Endothelial cell of umbilical vein (primary cell): ENCODE measurements around the gene HSD17B8. TPM values are rescaled to one million over a fixed set of nuclear protein-coding genes. Genes with fewer than 3 reads are reported as not detected.

Source experiments
- BruUV-seq: library from RNA; stranded (reverse); fragments of 400-500 nt; replicated peaks from 2 replicates; lab custom pipeline; 2021; lab: Mats Ljungman, UMichigan
- CTCF ChIA-PET: fragments of 300-600, 350-600 bp; sonication (Branson Sonifier 250); formaldehyde crosslinking; loops from one replicate; lab custom pipeline; 2021; ENCODE audit warnings: antibody characterized with exemption, inconsistent platforms; lab: Charles Lee
- POLR2A ChIA-PET: fragments of 300-600, 350-600 bp; sonication (Branson Sonifier 250); formaldehyde crosslinking; loops from one replicate; lab custom pipeline; 2021; ENCODE audit warnings: antibody characterized with exemption, inconsistent platforms; lab: Charles Lee
- DNase-seq: peaks from one replicate; pipeline ENCODE4 v3.0.0-alpha.2; 2011; ENCODE audit warnings: low read depth, low spot score
- FAIRE-seq: peaks from 2 replicates; lab custom pipeline; 2011; peaks lifted over from hg19 to GRCh38; lab: Jason Lieb, UNC
- H2AFZ ChIP-seq: 2 replicates; pipeline ENCODE4 v1.6.0; 2012; ENCODE audit warnings: low read depth, low read length, control low read depth, inconsistent platforms
- H3K27ac ChIP-seq: 2 replicates; pipeline ENCODE4 v1.5.1; 2011; ENCODE audit warnings: low read depth, mild to moderate bottlenecking, control low read depth, low read length, moderate library complexity; ENCODE audit not compliant: insufficient read depth
- H3K27me3 ChIP-seq, 2 experiments: 2 replicates each; pipeline versions ENCODE4 v1.6.0 to v1.6.1; 2011; ENCODE audit warnings: low read length in 2 of 2, mixed read lengths in 1 of 2; ENCODE audit not compliant: control insufficient read depth in 2 of 2, insufficient read depth in 2 of 2
- H3K36me3 ChIP-seq, 2 experiments: 2 replicates in 1 of 2; 3 replicates in 1 of 2; pipeline ENCODE4 v1.5.1; 2011; ENCODE audit warnings: low read length in 2 of 2, mild to moderate bottlenecking in 1 of 2, moderate library complexity in 1 of 2; ENCODE audit not compliant: control insufficient read depth in 2 of 2, insufficient read depth in 2 of 2; ENCODE audit errors: extremely low read depth in 1 of 2
- H3K4me1 ChIP-seq: 3 replicates; pipeline ENCODE4 v1.5.1; 2011; ENCODE audit warnings: mild to moderate bottlenecking, low read length; ENCODE audit not compliant: control insufficient read depth, insufficient read depth; ENCODE audit errors: extremely low read depth
- H3K4me2 ChIP-seq: 2 replicates; pipeline ENCODE4 v1.6.1; 2011; ENCODE audit warnings: low read length, control low read depth, mixed read lengths; ENCODE audit not compliant: insufficient read depth
- H3K4me3 ChIP-seq, 3 experiments: fragments of 200-600 bp in 1 of 3; sonication (generic), shearing (Covaris generic) in 1 of 3; replicated peaks in 1 of 3; 2 replicates each; pipeline ENCODE4 v1.5.1; 2011 to 2016; ENCODE audit warnings: control low read depth in 3 of 3, low read length in 3 of 3, mild to moderate bottlenecking in 2 of 3, inconsistent platforms in 1 of 3, low read depth in 1 of 3, moderate library complexity in 1 of 3; ENCODE audit not compliant: insufficient read depth in 1 of 3
- H3K79me2 ChIP-seq: 2 replicates; pipeline ENCODE4 v1.6.0; 2012; ENCODE audit warnings: low read length, inconsistent platforms; ENCODE audit not compliant: control insufficient read depth, insufficient read depth
- H3K9ac ChIP-seq: replicated peaks from 2 replicates; pipeline ENCODE3; 2011; ENCODE audit warnings: low read length, control low read depth; ENCODE audit not compliant: insufficient read depth; ENCODE audit errors: extremely low read depth
- H3K9me1 ChIP-seq: replicated peaks from 3 replicates; pipeline ENCODE4 v1.6.0; 2011; ENCODE audit warnings: mild to moderate bottlenecking, low read length; ENCODE audit not compliant: control insufficient read depth, insufficient read depth; ENCODE audit errors: extremely low read depth
- H3K9me3 ChIP-seq: replicated peaks from 2 replicates; pipeline ENCODE4 v1.5.1; 2012; ENCODE audit warnings: low read length, inconsistent platforms; ENCODE audit not compliant: control insufficient read depth, insufficient read depth
- H4K20me1 ChIP-seq: replicated peaks from 2 replicates; pipeline ENCODE3; 2011; ENCODE audit warnings: mild to moderate bottlenecking, low read length; ENCODE audit not compliant: control insufficient read depth, insufficient read depth; ENCODE audit errors: extremely low read depth
- FOS ChIP-seq: IDR thresholded peaks from 2 replicates; pipeline ENCODE4 v1.6.1; 2011; ENCODE audit warnings: mild to moderate bottlenecking, low read length, moderate library complexity, borderline replicate concordance; ENCODE audit not compliant: insufficient read depth
- POLR2A ChIP-seq: IDR thresholded peaks from 2 replicates; pipeline ENCODE4 v1.6.1; 2012; ENCODE audit warnings: low read depth, mild to moderate bottlenecking, control low read depth, low read length
- POLR2AphosphoS5 ChIP-seq: IDR thresholded peaks from 2 replicates; pipeline ENCODE4 v1.6.1; 2012; ENCODE audit warnings: low read depth, mild to moderate bottlenecking, control low read depth, low read length, moderate library complexity; ENCODE audit not compliant: insufficient read depth
- dilution Hi-C: fragments of 300-500 bp; cut with MboI; formaldehyde crosslinking; loops from one replicate; pipeline ENCODE4 v1.15.0; 2019; ENCODE audit warnings: low sequenced_read_pairs; ENCODE audit not compliant: extremely low pct_ligation_motif_present
- intact Hi-C: fragments of 100-400 bp; cut with micrococcal nuclease; formaldehyde crosslinking; loops from one replicate; pipeline ENCODE4 v1.10.0; 2022
- polyA plus RNA-seq, 4 experiments: library from polyadenylated mRNA; depleted of rRNA in 3 of 4; stranded (reverse) in 3 of 4; unstranded in 1 of 4; fragments of >200 nt; gene quantifications; 2 replicates each; pipeline versions ENCODE4 v1.2.1 to v1.2.3, GENCODE V29; 2011 to 2012; ENCODE audit warnings: missing spikeins in 1 of 4
- total RNA-seq: library from RNA; stranded (reverse); gene quantifications from 2 replicates; pipeline ENCODE4 v1.2.3, GENCODE V29; 2021
- TF ChIP-seq, protein P1 (sequence below), 2 donors: IDR thresholded peaks; 1 replicate in 1 of 2; 2 replicates in 1 of 2; pipeline ENCODE4 v1.5.1; 2011; ENCODE audit warnings: low read length in 2 of 2, mild to moderate bottlenecking in 2 of 2, moderate library complexity in 2 of 2, control low read depth in 1 of 2, inconsistent platforms in 1 of 2, low read depth in 1 of 2; ENCODE audit not compliant: insufficient read depth in 1 of 2; ENCODE audit errors: extremely low read depth in 1 of 2

Gene HSD17B8
- total and polyA plus RNA-seq, 2 donors (not counting 3 experiments of a cell fraction or from before 2014, with no cell fraction given) = 4.0 to 8.2 TPM

DNA sequence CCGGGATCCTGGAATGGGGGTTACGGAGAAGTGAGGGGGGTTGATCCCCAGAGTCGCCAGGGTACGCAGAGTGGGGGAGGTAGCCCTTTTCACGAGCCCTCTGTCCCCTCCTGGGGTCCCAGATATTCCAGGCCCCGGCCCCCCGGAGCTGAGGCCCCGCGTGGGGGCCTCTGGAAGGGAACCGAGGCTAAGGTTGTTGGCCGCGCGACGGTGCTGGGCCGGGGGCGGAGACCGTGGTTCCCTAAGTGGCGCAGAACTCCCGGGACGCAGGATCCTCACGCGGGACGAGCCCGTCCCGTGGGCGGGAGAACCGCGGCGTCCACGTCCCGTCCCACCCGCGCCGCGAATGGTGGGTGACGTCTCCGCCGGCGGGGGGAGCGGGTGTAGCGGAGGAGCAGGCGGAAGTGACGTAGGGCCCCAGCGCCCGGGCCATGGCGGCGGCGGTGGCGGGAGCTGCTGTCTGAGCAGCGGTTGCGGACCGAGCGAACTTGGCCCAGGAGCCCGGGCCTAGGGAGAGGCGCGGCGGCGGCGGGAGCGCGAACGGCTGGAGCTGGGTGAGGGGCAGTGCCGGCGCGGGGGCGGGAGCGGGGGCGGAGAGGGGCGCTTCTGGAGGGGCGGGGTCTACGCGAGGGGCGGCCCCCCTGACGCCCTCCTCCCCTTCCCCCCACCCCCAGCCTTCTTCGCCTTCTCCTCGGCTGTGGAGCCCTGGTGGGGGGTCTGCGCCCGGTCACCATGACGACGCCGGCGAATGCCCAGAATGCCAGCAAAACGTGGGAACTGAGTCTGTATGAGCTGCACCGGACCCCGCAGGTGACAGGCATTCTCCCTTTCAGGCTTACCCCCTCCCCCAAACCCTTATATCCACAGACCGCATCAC is 3.9 kb downstream of the HSD17B8 start, which contains the start of gene RING1:
Gene RING1 (plus strand): TSS at position 410 of the 877 bp plus-strand sequence. CDS start 323 bp downstream, at position 733.
- Histone ChIP-seq H3K79me2 (peaks cover 2% of the 10 kb centered on the region), H2AFZ (peak within 1 kb of the TSS; percentile 79), H3K9me1 (no peaks in the 10 kb centered on the region), H3K9ac (peak within 1 kb of the TSS; percentile 97), H3K4me3 (peak within 1 kb of the TSS; percentile 83 to 85 (median 85)), H3K27ac (peak within 1 kb of the TSS; percentile 95), H3K36me3 (peaks cover 3 to 7% of the 10 kb centered on the region in 2 experiments), H3K4me1 (peaks cover 28% of the 10 kb centered on the region), H3K9me3 (no peaks in the 10 kb centered on the region), H4K20me1 (no peaks in the 10 kb centered on the region), H3K4me2 (peak within 1 kb of the TSS; percentile 93), H3K27me3 (peaks cover 2 to 5% of the 10 kb centered on the region in 2 experiments)
- dilution Hi-C loops = no loop called here
- peak; percentile 60 for FAIRE-seq
- intact Hi-C loops = loop anchor here (1.0 kb wide), 1 partner anchor 40 kb away; no protein-coding TSS in a partner anchor
- ChIA-PET POLR2A (interaction anchor here (0.6 to 1.2 kb wide), 4 partner anchors 11 to 237 kb away, joined by 3 to 4 read pairs (median 4); partner anchors contain the start of genes RPS18 and VPS52), CTCF (interaction anchor here (0.7 to 2.7 kb wide), 4 partner anchors 11 to 224 kb away, joined by 3 to 29 read pairs (median 6); no protein-coding TSS in a partner anchor)
- peak; percentile 79 for DNase-seq
- TSS peak; percentile 100 for BruUV-seq
- TF ChIP-seq POLR2AphosphoS5 (peak; percentile 85), POLR2A (peak; percentile 93), FOS (no peak)
- TF ChIP-seq, protein P1, sequence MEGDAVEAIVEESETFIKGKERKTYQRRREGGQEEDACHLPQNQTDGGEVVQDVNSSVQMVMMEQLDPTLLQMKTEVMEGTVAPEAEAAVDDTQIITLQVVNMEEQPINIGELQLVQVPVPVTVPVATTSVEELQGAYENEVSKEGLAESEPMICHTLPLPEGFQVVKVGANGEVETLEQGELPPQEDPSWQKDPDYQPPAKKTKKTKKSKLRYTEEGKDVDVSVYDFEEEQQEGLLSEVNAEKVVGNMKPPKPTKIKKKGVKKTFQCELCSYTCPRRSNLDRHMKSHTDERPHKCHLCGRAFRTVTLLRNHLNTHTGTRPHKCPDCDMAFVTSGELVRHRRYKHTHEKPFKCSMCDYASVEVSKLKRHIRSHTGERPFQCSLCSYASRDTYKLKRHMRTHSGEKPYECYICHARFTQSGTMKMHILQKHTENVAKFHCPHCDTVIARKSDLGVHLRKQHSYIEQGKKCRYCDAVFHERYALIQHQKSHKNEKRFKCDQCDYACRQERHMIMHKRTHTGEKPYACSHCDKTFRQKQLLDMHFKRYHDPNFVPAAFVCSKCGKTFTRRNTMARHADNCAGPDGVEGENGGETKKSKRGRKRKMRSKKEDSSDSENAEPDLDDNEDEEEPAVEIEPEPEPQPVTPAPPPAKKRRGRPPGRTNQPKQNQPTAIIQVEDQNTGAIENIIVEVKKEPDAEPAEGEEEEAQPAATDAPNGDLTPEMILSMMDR (IDR thresholded peaks at IDR 0.05; ENCODE audit: extremely low read depth in 1 of 2, insufficient read depth in 1 of 2, low read depth in 1 of 2, low read length in 2 of 2) = no peak
